ENCODE results near the gene PNISR.

Gene PNISR

GRCh38 chr6:99390896-99391295 is 34.2 kb downstream of the PNISR start:
- TF ChIP-seq CTCF (conservative IDR thresholded peaks at IDR 0.05; ENCODE audit: low read depth, low read length): no peak
- Histone ChIP-seq H3K79me2 (ENCODE audit: insufficient read depth, low read depth) (no peaks in the 10 kb centered on the region), H3K27me3 (ENCODE audit: insufficient read depth, low read depth) (no peaks in the 10 kb centered on the region), H3K4me2 (no peak overlapping the region), H2AFZ (ENCODE audit: low read depth) (no peak overlapping the region), H3K36me3 (ENCODE audit: insufficient read depth) (no peaks in the 10 kb centered on the region), H3K27ac (no peak overlapping the region), H3K4me3 (IDR thresholded peaks at IDR 0.05; ENCODE audit: insufficient read depth, low read depth, low read length) (no peak overlapping the region), H4K20me1 (ENCODE audit: insufficient read depth) (no peaks in the 10 kb centered on the region), H3K9ac (no peak overlapping the region), H3K4me1 (ENCODE audit: low read depth, poor library complexity, severe bottlenecking) (no peaks in the 10 kb centered on the region)

DNA sequence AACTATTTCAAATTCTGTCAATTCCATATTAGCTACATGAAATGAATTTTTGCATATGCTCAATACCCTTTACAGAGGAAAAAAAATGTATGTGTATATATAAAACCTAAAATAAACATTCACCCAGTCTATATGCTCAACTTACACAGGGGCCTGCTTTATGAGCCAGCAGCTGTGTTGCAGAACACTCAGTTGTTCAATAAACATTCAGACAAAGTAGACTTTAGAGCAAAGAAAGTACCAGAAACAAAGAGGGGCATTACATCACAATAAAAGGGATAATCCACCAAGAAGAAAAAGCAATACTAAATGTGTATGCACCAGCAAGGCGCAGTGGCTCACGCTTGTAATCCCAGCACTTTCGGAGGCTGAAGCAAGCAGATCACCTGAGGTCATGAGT is 40.6 kb downstream of the PNISR start:
- Histone ChIP-seq H3K4me3 (IDR thresholded peaks at IDR 0.05; ENCODE audit: insufficient read depth, low read depth, low read length) (no peak overlapping the region), H3K27ac (no peak overlapping the region), H3K4me1 (ENCODE audit: low read depth, poor library complexity, severe bottlenecking) (no peaks in the 10 kb centered on the region), H3K9ac (no peak overlapping the region), H3K4me2 (no peak overlapping the region), H3K27me3 (ENCODE audit: insufficient read depth, low read depth) (no peaks in the 10 kb centered on the region), H4K20me1 (ENCODE audit: insufficient read depth) (no peaks in the 10 kb centered on the region), H2AFZ (ENCODE audit: low read depth) (no peak overlapping the region), H3K79me2 (ENCODE audit: insufficient read depth, low read depth) (no peaks in the 10 kb centered on the region), H3K36me3 (ENCODE audit: insufficient read depth) (no peaks in the 10 kb centered on the region)
- TF ChIP-seq CTCF (conservative IDR thresholded peaks at IDR 0.05; ENCODE audit: low read depth, low read length): no peak

DNA sequence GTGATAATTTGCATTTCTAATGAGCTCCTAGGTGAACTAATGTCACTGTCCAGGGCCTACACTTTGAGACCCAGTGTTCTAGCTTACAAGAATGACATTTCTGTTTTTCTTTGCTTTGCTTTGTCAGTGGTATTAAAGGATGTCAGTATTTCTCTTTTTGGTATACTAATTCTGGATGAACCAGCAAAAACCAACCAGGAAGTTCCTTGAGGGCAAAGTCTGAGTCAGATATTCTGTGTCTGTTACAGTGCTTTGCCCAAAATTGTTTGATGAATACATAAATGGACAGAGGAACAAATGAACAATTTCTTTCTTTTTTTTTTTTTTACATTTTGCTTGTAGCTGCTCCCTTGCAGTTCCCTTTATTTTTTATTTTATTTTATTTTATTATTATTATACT is 46.5 kb downstream of the PNISR start:
- no peaks in the 10 kb centered on the region for H4K20me1 ChIP-seq (ENCODE audit: insufficient read depth)
- no peaks in the 10 kb centered on the region for H3K27me3 ChIP-seq (ENCODE audit: insufficient read depth, low read depth)
- H3K36me3 ChIP-seq (ENCODE audit: insufficient read depth): no peaks in the 10 kb centered on the region
- H3K79me2 ChIP-seq (ENCODE audit: insufficient read depth, low read depth): no peaks in the 10 kb centered on the region
- no peak overlapping the region for H3K4me3 ChIP-seq (IDR thresholded peaks at IDR 0.05; ENCODE audit: insufficient read depth, low read depth, low read length)
- TF ChIP-seq CTCF (conservative IDR thresholded peaks at IDR 0.05; ENCODE audit: low read depth, low read length): no peak
- H3K9ac ChIP-seq: no peak overlapping the region
- H3K4me2 ChIP-seq: no peak overlapping the region
- no peak overlapping the region for H3K27ac ChIP-seq
- H2AFZ ChIP-seq (ENCODE audit: low read depth): no peak overlapping the region
- no peaks in the 10 kb centered on the region for H3K4me1 ChIP-seq (ENCODE audit: low read depth, poor library complexity, severe bottlenecking)

- Histone ChIP-seq H3K36me3 (ENCODE audit: insufficient read depth) (no peaks in the 10 kb centered on the region), H4K20me1 (ENCODE audit: insufficient read depth) (no peaks in the 10 kb centered on the region), H3K4me2 (no peak overlapping the region), H3K27ac (no peak overlapping the region), H3K79me2 (ENCODE audit: insufficient read depth, low read depth) (no peaks in the 10 kb centered on the region), H3K4me1 (ENCODE audit: low read depth, poor library complexity, severe bottlenecking) (no peaks in the 10 kb centered on the region), H3K4me3 (IDR thresholded peaks at IDR 0.05; ENCODE audit: insufficient read depth, low read depth, low read length) (no peak overlapping the region), H2AFZ (ENCODE audit: low read depth) (no peak overlapping the region), H3K9ac (no peak overlapping the region), H3K27me3 (ENCODE audit: insufficient read depth, low read depth) (no peaks in the 10 kb centered on the region)
- TF ChIP-seq CTCF (conservative IDR thresholded peaks at IDR 0.05; ENCODE audit: low read depth, low read length): no peak
Measured at GRCh38 chr6:99369533-99369932, 55.6 kb downstream of the PNISR start.

- no peaks in the 10 kb centered on the region for H3K4me1 ChIP-seq (ENCODE audit: low read depth, poor library complexity, severe bottlenecking)
- no peak overlapping the region for H3K9ac ChIP-seq
- H4K20me1 ChIP-seq (ENCODE audit: insufficient read depth): no peaks in the 10 kb centered on the region
- H2AFZ ChIP-seq (ENCODE audit: low read depth): no peak overlapping the region
- H3K4me2 ChIP-seq: no peak overlapping the region
- no peak for TF ChIP-seq CTCF (conservative IDR thresholded peaks at IDR 0.05; ENCODE audit: low read depth, low read length)
- no peak overlapping the region for H3K4me3 ChIP-seq (IDR thresholded peaks at IDR 0.05; ENCODE audit: insufficient read depth, low read depth, low read length)
- H3K36me3 ChIP-seq (ENCODE audit: insufficient read depth): no peaks in the 10 kb centered on the region
- H3K27me3 ChIP-seq (ENCODE audit: insufficient read depth, low read depth): no peaks in the 10 kb centered on the region
- no peak overlapping the region for H3K27ac ChIP-seq
- no peaks in the 10 kb centered on the region for H3K79me2 ChIP-seq (ENCODE audit: insufficient read depth, low read depth)
Measured at GRCh38 chr6:99366852-99367251, 58.3 kb downstream of the PNISR start.
